OCI-LY7 (cell line): ENCODE data around the gene SHMT2. TPM values are rescaled to one million over a fixed set of nuclear protein-coding genes. Genes with fewer than 3 reads are reported as not detected.

ENCODE experiments used
- BruUV-seq: library from RNA; stranded (reverse); fragments of 400-500 nt; replicated peaks from 2 replicates; lab custom pipeline; 2021; lab: Mats Ljungman, UMichigan
- CTCF ChIA-PET: fragments of 300-600 bp; sonication (Branson Sonifier 250); formaldehyde crosslinking; loops from one replicate; lab custom pipeline; 2022; ENCODE audit warnings: antibody characterized with exemption; ENCODE audit not compliant: unreplicated experiment; lab: Charles Lee
- POLR2A ChIA-PET: fragments of 300-600 bp; sonication (Branson Sonifier 250); formaldehyde crosslinking; loops from one replicate; lab custom pipeline; 2022; ENCODE audit warnings: antibody characterized with exemption; lab: Charles Lee
- DNase-seq: peaks from one replicate; pipeline ENCODE4 v3.0.0-alpha.2; 2015; ENCODE audit warnings: low spot score
- H2AFZ ChIP-seq: fragments of 200-600 bp; sonication (generic), shearing (Covaris generic); 2 replicates; pipeline ENCODE4 v1.6.1; 2014; ENCODE audit warnings: mild to moderate bottlenecking, antibody characterized with exemption, low read length, moderate library complexity
- H3K27ac ChIP-seq: fragments of 200-600 bp; sonication (generic); 2 replicates; pipeline ENCODE4 v1.5.1; 2014; ENCODE audit warnings: mixed run types, low read depth, mild to moderate bottlenecking, moderate library complexity, low read length, inconsistent platforms; ENCODE audit not compliant: poor library complexity, severe bottlenecking
- H3K36me3 ChIP-seq: fragments of 200-600 bp; sonication (generic); 2 replicates; pipeline ENCODE4 v1.6.1; 2014; ENCODE audit warnings: mild to moderate bottlenecking, antibody characterized with exemption, low read length, moderate library complexity, mixed read lengths; ENCODE audit not compliant: insufficient read depth
- H3K4me1 ChIP-seq: fragments of 200-600 bp; sonication (generic); 2 replicates; pipeline ENCODE4 v1.5.1; 2014; ENCODE audit warnings: mild to moderate bottlenecking, low read length; ENCODE audit not compliant: insufficient read depth, poor library complexity, severe bottlenecking
- H3K4me2 ChIP-seq: fragments of 200-600 bp; sonication (generic); 2 replicates; pipeline ENCODE4 v1.6.1; 2014; ENCODE audit warnings: mild to moderate bottlenecking, low read length
- H3K4me3 ChIP-seq: fragments of 200-600 bp; sonication (generic); 2 replicates; pipeline ENCODE4 v1.5.1; 2014; ENCODE audit warnings: mild to moderate bottlenecking, low read depth, low read length; ENCODE audit not compliant: poor library complexity, severe bottlenecking
- H3K79me2 ChIP-seq: fragments of 200-600 bp; sonication (generic); 2 replicates; pipeline ENCODE4 v1.6.1; 2016; ENCODE audit warnings: low read depth, mild to moderate bottlenecking, low read length, moderate library complexity, mixed read lengths; ENCODE audit not compliant: insufficient read depth
- H3K9me2 ChIP-seq: fragments of 200-600 bp; sonication (generic); 2 replicates; pipeline ENCODE4 v1.6.1; 2016; ENCODE audit warnings: mild to moderate bottlenecking, low read length, mixed read lengths; ENCODE audit not compliant: insufficient read depth
- H3K9me3 ChIP-seq: fragments of 200-600 bp; sonication (generic); 2 replicates; pipeline ENCODE4 v1.6.1; 2014; ENCODE audit warnings: mild to moderate bottlenecking, mixed run types, low read length, mixed read lengths
- H4K20me1 ChIP-seq: fragments of 200-600 bp; sonication (generic); 2 replicates; pipeline ENCODE4 v1.6.1; 2014; ENCODE audit warnings: mild to moderate bottlenecking, antibody characterized with exemption, low read length, moderate library complexity, mixed read lengths; ENCODE audit not compliant: insufficient read depth
- CTCF ChIP-seq: fragments of 200-600 bp; sonication (generic); conservative IDR thresholded peaks from 2 replicates; pipeline ENCODE4 v1.5.1; 2014; ENCODE audit warnings: mild to moderate bottlenecking, antibody characterized with exemption, low read length, moderate library complexity, mixed read lengths
- EZH2phosphoT487 ChIP-seq: fragments of 200-600 bp; sonication (generic); IDR thresholded peaks from 2 replicates; pipeline ENCODE4 v1.6.1; 2018; ENCODE audit warnings: low read depth, borderline replicate concordance, mild to moderate bottlenecking, mixed run types, antibody characterized with exemption, low read length, moderate library complexity, mixed read lengths
- intact Hi-C: fragments of 100-400 bp; cut with micrococcal nuclease; formaldehyde crosslinking; loops from one replicate; pipeline ENCODE4 v1.10.0; 2022; ENCODE audit not compliant: unreplicated experiment
- total RNA-seq, 2 experiments: library from RNA; depleted of rRNA in 1 of 2; stranded (reverse); fragments of >200 nt in 1 of 2; shearing (Covaris generic) in 1 of 2; gene quantifications; 2 replicates each; pipeline ENCODE4 v1.2.3, GENCODE V29; 2014 to 2022

The SHMT2 gene
- total RNA-seq, 2 experiments from 2014 or later = 394 to 415 TPM

- intact Hi-C loops = no loop called here
- no peak overlapping the region for H2AFZ ChIP-seq
- H3K36me3 ChIP-seq = peaks cover 43% of the 10 kb centered on the region
- H3K9me2 ChIP-seq = no peaks in the 10 kb centered on the region
- H3K9me3 ChIP-seq = no peaks in the 10 kb centered on the region
- POLR2A ChIA-PET = interaction anchor here (0.6 to 1.3 kb wide), 4 partner anchors 9 to 141 kb away, joined by 3 to 6 read pairs (median 4); no protein-coding TSS in a partner anchor
- BruUV-seq = no TSS peak
- peaks cover 16% of the 10 kb centered on the region for H3K4me1 ChIP-seq
- CTCF ChIA-PET = no interaction called here
- peak; percentile 38 for DNase-seq
- H3K27ac ChIP-seq = no peak overlapping the region
- no peaks in the 10 kb centered on the region for H3K79me2 ChIP-seq
- H4K20me1 ChIP-seq = no peaks in the 10 kb centered on the region
- TF ChIP-seq CTCF = peak; percentile 79
- TF ChIP-seq EZH2phosphoT487 = no peak
- H3K4me3 ChIP-seq = no peak overlapping the region
- H3K4me2 ChIP-seq = no peak overlapping the region
Measured at GRCh38 chr12:57276935-57277563, 47.5 kb downstream of the SHMT2 start.

GRCh38 chr12:57278465-57279381 lies 49.2 kb downstream of the SHMT2 start:
- Histone ChIP-seq H3K4me2 (no peak overlapping the region), H2AFZ (no peak overlapping the region), H3K36me3 (peaks cover 41% of the 10 kb centered on the region), H3K4me1 (peaks cover 16% of the 10 kb centered on the region), H3K79me2 (no peaks in the 10 kb centered on the region), H3K9me2 (no peaks in the 10 kb centered on the region), H4K20me1 (no peaks in the 10 kb centered on the region), H3K4me3 (no peak overlapping the region), H3K9me3 (no peaks in the 10 kb centered on the region), H3K27ac (no peak overlapping the region)
- intact Hi-C loops = no loop called here
- ChIA-PET CTCF (no interaction called here), POLR2A (interaction anchor here (0.6 kb wide), 1 partner anchor 23 kb away, joined by 3 read pairs; no protein-coding TSS in a partner anchor)
- no TSS peak for BruUV-seq
- no peak for TF ChIP-seq EZH2phosphoT487
- TF ChIP-seq CTCF = no peak
- DNase-seq = no peak
